ENCODE results near the gene PTGR1.

Gene PTGR1

GRCh38 chr9:111601237-111602018 lies 2.0 kb upstream of the PTGR1 start:
- no peak for TF ChIP-seq CTCF (IDR thresholded peaks at IDR 0.05)
- Histone ChIP-seq H3K4me3 (no peak overlapping the region), H3K27ac (no peak overlapping the region)
- DNase-seq (ENCODE audit: low spot score): no peak

- Histone ChIP-seq H3K27ac (peak overlapping the region in 1 of 2 donors; percentile 91), H3K4me3 (peak overlapping the region; percentile 86)
- no peak for DNase-seq (ENCODE audit: low spot score)
- TF ChIP-seq CTCF (IDR thresholded peaks at IDR 0.05): no peak
Measured at GRCh38 chr9:111599955-111600343, 502 bp upstream of the PTGR1 start.

DNA sequence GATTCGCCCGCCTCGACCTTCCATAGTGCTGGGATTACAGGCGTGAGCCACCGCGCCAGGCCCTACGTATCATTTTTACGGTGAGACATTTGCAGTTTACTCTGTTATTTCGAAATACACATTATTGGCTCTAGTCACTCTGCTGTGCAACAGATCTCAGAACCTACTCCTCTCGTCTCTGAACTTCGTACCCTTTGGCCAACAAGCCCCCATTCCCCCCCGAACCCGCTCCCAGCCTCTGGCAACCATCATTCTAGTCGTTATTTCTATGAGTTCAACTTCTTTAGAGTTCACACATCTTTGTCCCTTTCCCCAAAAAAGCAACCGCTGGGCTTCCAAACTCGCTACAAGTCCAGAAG lies 735 bp downstream of the PTGR1 start:
- Histone ChIP-seq H3K27ac (peak overlapping the region; percentile 58 to 91), H3K4me3 (peak overlapping the region; percentile 86)
- no peak for TF ChIP-seq CTCF (IDR thresholded peaks at IDR 0.05)
- peak; percentile 74 for DNase-seq (ENCODE audit: low spot score)

DNA sequence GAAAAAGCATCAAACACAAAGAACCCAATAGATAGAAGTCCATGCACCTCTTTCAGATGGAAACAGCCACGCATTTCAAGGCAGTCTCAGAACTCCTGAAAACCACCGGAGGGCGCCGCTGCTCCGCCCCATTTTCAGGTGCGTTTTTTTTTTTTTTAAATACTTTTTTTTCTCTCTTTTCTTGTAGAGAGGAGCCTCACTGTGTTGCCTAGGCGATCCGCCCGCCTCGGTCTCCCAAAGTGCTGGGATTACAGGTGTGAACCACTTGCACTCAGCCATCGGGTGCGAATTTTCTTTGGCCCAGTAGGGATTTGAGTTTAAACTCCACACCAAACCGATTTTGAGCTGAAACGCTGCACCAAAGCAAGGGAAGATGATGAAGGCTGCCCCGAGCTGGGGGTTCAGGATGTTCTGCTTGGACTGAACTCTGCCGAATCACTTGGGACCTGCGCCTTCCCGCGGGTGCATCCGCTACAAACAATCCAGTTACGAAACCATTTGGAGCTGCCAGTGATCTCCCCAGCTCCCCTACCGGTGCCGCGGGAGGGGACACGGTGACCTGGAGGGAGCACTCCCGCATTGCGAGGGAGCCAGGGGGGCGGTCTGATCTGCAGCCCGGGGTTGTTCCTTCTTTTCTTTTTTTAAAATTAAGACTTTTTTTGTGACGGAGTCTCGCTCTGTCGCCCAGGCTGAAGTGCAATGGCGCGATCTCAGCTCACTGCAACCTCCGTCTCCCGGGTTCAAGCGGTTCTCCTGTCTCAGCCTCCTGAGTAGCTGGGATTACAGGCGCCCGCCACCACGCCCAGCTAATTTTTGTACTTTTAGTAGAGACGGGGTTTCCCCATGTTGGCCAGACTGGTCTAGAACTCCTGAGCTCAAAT lies 1.4 kb downstream of the PTGR1 start:
- peak; percentile 78 for DNase-seq (ENCODE audit: low spot score)
- peak; percentile 65 for TF ChIP-seq CTCF (IDR thresholded peaks at IDR 0.05)
- peak overlapping the region; percentile 86 for H3K4me3 ChIP-seq
- H3K27ac ChIP-seq: peak overlapping the region; percentile 58 to 91

DNA sequence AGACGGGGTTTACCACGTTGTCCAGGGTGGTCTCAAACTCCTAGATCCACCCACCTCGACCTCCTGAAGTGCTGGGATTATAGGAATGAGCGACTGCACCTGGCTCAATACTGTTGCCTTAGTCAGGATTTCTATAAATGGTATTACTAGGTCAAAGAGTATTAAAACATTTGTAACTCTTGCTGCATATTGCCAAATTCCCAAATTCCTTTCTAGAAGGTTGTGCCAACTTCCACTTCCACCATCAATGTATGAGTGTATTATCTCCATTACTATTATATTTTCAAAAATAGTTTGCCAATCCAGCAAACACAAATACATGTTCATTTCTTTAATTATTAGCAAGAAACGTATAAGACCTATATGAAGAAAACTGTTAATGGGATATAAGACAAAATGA lies 10.6 kb downstream of the PTGR1 start:
- Histone ChIP-seq H3K4me3 (no peak overlapping the region), H3K27ac (no peak overlapping the region)
- TF ChIP-seq CTCF (IDR thresholded peaks at IDR 0.05): no peak
- no peak for DNase-seq (ENCODE audit: low spot score)

DNA sequence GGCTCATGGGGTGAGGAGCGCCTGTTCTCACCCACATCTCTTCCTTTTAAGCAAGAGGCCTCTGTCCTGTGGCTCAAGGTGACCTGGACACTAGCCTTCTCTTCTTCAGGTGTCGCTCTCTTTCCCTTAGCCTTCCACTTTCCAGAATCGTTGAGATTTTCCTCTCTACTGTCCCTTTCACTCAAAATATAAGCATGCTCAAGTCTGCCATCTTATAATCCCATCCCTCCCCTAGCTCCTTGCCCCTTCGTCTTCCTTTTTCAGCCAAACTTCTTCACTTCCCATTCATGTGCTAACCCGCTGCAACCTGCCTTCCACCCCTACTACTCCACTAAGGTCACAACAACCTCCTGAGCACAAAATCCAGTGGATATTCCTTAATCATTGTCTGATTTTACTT lies 13.1 kb downstream of the PTGR1 start:
- TF ChIP-seq CTCF (IDR thresholded peaks at IDR 0.05): no peak
- no peak overlapping the region for H3K27ac ChIP-seq

More for the DNA sequence above, 13.1 kb downstream of the PTGR1 start:
- no peak for DNase-seq (ENCODE audit: low spot score)
- H3K4me3 ChIP-seq: no peak overlapping the region
